Hippocampal formation (tissue), 2 donors: ENCODE data around the gene ETV7.

ENCODE experiments used
- DNase-seq, 2 donors: peaks; one replicate each; lab custom pipeline; 2025; lab: John Stamatoyannopoulos, UW

Gene ETV7

GRCh38 chr6:36320475-36320874 lies 67.0 kb downstream of the ETV7 start:
- DNase-seq = no peak

- DNase-seq = no peak
Observed at GRCh38 chr6:36319821-36320220, 67.6 kb downstream of the ETV7 start.

GRCh38 chr6:36319436-36319762 lies 68.1 kb downstream of the ETV7 start:
- DNase-seq = no peak

- no peak for DNase-seq
Observed at GRCh38 chr6:36318690-36319435, 68.6 kb downstream of the ETV7 start.

GRCh38 chr6:36317623-36318022 lies 69.8 kb downstream of the ETV7 start:
- no peak for DNase-seq
